Type B pancreatic cell (in vitro differentiated cells): ENCODE data around the gene RPTOR. TPM values are rescaled to one million over a fixed set of nuclear protein-coding genes. Genes with fewer than 3 reads are reported as not detected.

Source experiments
- DNase-seq: peaks from one replicate; pipeline ENCODE4 v3.0.0; 2021; ENCODE audit warnings: mixed read lengths; ENCODE audit not compliant: unreplicated experiment; ENCODE audit errors: extremely low spot score
- H3K27ac Mint-ChIP-seq: 2 replicates; pipeline ENCODE4 v1.8.0; 2021; ENCODE audit warnings: mild to moderate bottlenecking, mixed read lengths
- H3K27me3 Mint-ChIP-seq: 2 replicates; pipeline ENCODE4 v1.8.0; 2021; ENCODE audit warnings: mixed read lengths
- H3K36me3 Mint-ChIP-seq: 2 replicates; pipeline ENCODE4 v1.8.0; 2021; ENCODE audit warnings: mixed read lengths
- H3K4me1 Mint-ChIP-seq: one replicate; pipeline ENCODE4 v1.8.0; 2021; ENCODE audit warnings: mixed read lengths; ENCODE audit not compliant: unreplicated experiment
- H3K4me3 Mint-ChIP-seq: 2 replicates; pipeline ENCODE4 v1.8.0; 2021; ENCODE audit warnings: mild to moderate bottlenecking, mixed read lengths
- H3K9me3 Mint-ChIP-seq: 2 replicates; pipeline ENCODE4 v1.8.0; 2021; ENCODE audit warnings: mixed read lengths
- total RNA-seq: library from RNA; stranded (reverse); gene quantifications from 2 replicates; pipeline ENCODE4 v1.2.1, GENCODE V29; 2021; ENCODE audit warnings: low replicate concordance
- TF ChIP-seq, protein P1 (sequence below): fragments of 200-600 bp; sonication (generic); conservative IDR thresholded peaks from 2 replicates; pipeline ENCODE4 v1.5.0; 2021; ENCODE audit warnings: antibody characterized with exemption, mild to moderate bottlenecking

RPTOR gene
- total RNA-seq, 1 donor from 2014 or later = 39.8 TPM

DNA sequence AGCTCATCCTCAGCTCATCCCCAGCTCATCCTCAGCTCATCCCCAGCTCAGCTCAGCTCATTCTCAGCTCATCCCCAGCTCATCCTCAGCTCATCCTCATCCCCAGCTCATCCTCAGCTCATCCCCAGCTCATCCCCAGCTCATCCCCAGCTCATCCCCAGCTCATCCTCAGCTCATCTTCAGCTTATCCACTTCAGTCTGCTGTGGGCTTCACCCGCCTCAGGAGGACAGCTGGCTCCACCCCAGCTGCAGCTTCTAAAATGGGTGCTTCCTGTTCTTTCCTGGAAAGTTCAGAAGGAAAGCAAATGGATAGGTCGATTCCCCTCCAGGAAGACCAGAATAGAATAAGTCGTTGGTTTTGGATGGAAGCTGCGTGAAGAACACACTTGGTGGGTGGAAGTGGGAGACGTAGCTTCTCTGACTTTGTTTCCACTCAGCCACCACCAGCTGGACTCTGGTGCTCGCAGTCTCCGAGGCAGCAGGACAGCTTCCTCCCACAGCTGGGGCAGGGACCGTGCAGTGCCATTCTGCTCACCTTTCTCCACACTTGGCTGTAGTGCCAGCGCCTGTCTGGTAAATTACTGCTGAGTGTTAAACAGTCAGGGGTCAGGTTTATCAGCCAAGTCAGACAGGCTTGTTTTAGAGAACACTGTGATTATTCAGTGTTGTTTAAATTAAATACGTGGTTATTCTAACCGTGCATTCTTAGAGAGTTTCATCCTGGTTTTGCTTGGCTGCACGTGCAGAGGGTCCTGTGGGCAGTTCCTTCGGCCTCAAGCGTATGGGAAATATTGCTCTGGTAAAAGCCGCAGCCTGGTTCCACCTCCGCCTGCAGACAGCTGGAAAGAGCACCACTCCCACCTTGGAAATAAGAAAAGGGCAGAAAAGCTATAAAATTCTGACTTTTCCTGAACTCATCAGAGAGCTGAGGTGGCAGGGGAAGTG, 386.0 kb downstream of the RPTOR start:
- H3K27ac Mint-ChIP-seq = no peak overlapping the region
- TF ChIP-seq, protein P1, sequence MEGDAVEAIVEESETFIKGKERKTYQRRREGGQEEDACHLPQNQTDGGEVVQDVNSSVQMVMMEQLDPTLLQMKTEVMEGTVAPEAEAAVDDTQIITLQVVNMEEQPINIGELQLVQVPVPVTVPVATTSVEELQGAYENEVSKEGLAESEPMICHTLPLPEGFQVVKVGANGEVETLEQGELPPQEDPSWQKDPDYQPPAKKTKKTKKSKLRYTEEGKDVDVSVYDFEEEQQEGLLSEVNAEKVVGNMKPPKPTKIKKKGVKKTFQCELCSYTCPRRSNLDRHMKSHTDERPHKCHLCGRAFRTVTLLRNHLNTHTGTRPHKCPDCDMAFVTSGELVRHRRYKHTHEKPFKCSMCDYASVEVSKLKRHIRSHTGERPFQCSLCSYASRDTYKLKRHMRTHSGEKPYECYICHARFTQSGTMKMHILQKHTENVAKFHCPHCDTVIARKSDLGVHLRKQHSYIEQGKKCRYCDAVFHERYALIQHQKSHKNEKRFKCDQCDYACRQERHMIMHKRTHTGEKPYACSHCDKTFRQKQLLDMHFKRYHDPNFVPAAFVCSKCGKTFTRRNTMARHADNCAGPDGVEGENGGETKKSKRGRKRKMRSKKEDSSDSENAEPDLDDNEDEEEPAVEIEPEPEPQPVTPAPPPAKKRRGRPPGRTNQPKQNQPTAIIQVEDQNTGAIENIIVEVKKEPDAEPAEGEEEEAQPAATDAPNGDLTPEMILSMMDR = no peak
- no peaks in the 10 kb centered on the region for H3K27me3 Mint-ChIP-seq
- no peaks in the 10 kb centered on the region for H3K9me3 Mint-ChIP-seq
- DNase-seq = no peak
- H3K4me3 Mint-ChIP-seq = no peak overlapping the region
- peaks cover 21% of the 10 kb centered on the region for H3K4me1 Mint-ChIP-seq
- H3K36me3 Mint-ChIP-seq = peaks cover 15% of the 10 kb centered on the region

DNA sequence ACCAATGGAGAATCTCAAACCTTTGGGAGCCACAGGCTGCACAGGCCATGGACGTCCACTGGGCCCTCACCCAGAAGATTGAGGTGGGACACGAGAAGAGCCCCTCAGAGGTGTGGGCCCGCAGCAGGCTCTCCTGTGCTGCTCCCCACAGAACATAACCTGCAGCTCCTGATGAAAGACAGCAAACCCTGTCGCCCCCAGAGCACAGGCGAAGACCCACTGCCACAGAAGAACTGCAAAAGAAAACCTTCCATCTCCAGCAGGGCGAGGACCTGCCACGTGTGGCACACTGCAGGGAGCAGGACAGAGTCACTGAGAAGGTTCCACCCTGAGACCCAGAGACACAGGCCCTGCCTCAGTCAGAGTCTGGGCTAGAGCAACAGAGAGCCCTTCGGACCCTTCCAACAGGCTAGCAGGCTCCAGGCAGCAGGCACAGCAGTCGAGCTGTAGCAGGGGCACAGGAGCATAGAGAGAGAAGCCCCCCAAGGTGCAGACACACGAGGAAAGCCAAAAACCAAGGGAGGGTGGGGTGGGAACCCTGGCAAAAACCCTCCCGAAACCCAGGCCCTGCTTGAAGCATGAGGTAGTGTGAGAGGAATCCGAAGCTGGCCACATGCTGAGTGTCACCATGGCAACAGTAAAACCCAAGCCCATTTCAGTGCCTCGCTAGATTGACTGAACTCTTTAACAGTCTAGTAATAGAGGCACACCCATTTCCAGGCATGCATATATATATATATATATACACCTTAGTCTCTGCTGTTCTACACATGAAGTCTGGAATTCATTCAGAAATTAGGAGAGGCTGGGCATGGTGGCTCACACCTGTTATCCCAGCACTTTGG, 387.0 kb downstream of the RPTOR start:
- TF ChIP-seq, protein P1 = no peak
- DNase-seq = no peak
- Mint-ChIP-seq H3K4me3 (no peak overlapping the region), H3K4me1 (peaks cover 18% of the 10 kb centered on the region), H3K27ac (peak overlapping the region; percentile 94), H3K36me3 (peaks cover 12% of the 10 kb centered on the region), H3K9me3 (no peaks in the 10 kb centered on the region), H3K27me3 (no peaks in the 10 kb centered on the region)

DNA sequence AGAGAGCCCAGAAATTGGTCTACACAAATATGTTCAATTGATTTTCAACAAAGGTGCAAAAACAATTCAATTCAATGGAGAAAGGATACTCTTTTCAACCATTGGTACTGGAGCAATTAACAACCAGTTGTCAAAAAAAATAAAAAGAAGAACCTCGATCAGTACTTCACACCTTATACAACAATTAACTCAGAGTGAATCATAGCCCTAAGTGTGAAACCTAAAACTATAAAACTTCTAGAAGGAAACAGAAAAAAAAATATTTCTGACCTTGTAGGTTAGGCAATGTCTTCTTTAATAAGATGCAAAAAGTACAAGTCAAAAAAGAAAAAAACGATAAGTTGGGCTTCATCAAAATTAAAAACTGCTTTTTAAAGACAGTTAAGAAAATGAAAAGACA, 390.9 kb downstream of the RPTOR start:
- Mint-ChIP-seq H3K27me3 (no peaks in the 10 kb centered on the region), H3K36me3 (peaks cover 4% of the 10 kb centered on the region), H3K27ac (no peak overlapping the region), H3K4me1 (peaks cover 26% of the 10 kb centered on the region), H3K9me3 (no peaks in the 10 kb centered on the region), H3K4me3 (no peak overlapping the region)
- DNase-seq = no peak
- TF ChIP-seq, protein P1 = no peak

DNA sequence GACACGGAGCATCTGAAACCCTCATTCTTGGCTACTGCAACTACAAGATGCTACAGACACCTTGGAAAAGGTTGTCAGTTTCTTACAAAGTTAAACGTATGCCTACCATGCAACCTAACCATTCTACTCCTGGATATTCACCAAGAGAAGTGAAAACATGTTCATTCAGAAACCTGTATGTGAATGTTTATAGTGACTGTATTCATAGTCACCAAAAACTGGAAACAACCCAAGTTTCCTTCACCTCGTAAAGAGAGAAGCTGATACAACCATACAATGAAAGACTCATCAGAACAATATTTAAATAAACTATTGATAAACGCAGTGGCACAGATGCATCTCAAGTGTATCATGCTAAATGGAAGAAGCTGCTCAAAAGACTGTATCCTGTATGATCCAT, 391.6 kb downstream of the RPTOR start:
- DNase-seq = no peak
- TF ChIP-seq, protein P1 = no peak
- Mint-ChIP-seq H3K36me3 (peaks cover 4% of the 10 kb centered on the region), H3K9me3 (no peaks in the 10 kb centered on the region), H3K27me3 (no peaks in the 10 kb centered on the region), H3K4me3 (no peak overlapping the region), H3K4me1 (peaks cover 26% of the 10 kb centered on the region), H3K27ac (no peak overlapping the region)

DNA sequence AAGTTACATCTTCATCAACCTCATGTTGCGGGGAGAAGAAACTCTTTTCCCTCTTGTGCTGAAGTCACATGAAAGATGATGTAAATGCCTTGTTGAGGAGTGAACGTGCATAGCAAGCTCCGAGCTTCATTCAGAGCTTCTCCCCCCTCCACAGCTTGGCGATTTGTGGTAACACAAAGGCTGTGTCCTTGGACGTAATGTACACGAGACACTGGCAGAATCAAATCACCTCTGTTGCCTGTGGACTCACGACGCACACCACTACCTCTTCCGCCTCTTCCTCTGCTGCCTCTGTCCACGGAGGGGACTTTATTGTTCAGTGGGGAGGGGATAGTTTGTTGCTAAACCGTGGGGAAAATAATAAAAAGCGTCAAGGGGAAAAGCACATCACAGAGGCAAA, 392.1 kb downstream of the RPTOR start:
- Mint-ChIP-seq H3K36me3 (peaks cover 4% of the 10 kb centered on the region), H3K27ac (no peak overlapping the region), H3K4me3 (no peak overlapping the region), H3K9me3 (no peaks in the 10 kb centered on the region), H3K27me3 (no peaks in the 10 kb centered on the region), H3K4me1 (peaks cover 23% of the 10 kb centered on the region)
- DNase-seq = no peak
- TF ChIP-seq, protein P1 = no peak
